Activated naive CD4-positive, alpha-beta T cell treated with anti-CD3 and anti-CD28 coated beads for 36 hours (primary cell): Measurements from ENCODE around the gene CELF4. TPM values are rescaled to one million over a fixed set of nuclear protein-coding genes. Genes with fewer than 3 reads are reported as not detected.

Experiments used
- CTCF ChIA-PET: fragments of 350-600 bp; sonication (Branson Sonifier 250); formaldehyde crosslinking; loops from one replicate; lab custom pipeline; 2021; ENCODE audit warnings: antibody characterized with exemption; lab: Charles Lee
- DNase-seq: peaks from one replicate; pipeline ENCODE4 v3.0.0-alpha.2; 2020
- H3K27ac Mint-ChIP-seq: one replicate; pipeline ENCODE4 v1.8.0; 2021; ENCODE audit warnings: mild to moderate bottlenecking, mixed read lengths
- H3K27me3 Mint-ChIP-seq: one replicate; pipeline ENCODE4 v1.8.0; 2021; ENCODE audit warnings: low read depth, mixed read lengths
- H3K36me3 Mint-ChIP-seq: one replicate; pipeline ENCODE4 v1.8.0; 2021; ENCODE audit warnings: low read depth, mixed read lengths
- H3K4me1 Mint-ChIP-seq: one replicate; pipeline ENCODE4 v1.8.0; 2021; ENCODE audit warnings: low read depth, mixed read lengths
- H3K4me3 Mint-ChIP-seq: one replicate; pipeline ENCODE4 v1.8.0; 2021; ENCODE audit warnings: mild to moderate bottlenecking, moderate library complexity, mixed read lengths
- H3K9me3 Mint-ChIP-seq: one replicate; pipeline ENCODE4 v1.8.0; 2021; ENCODE audit warnings: mixed read lengths
- intact Hi-C: fragments of 100-400 bp; cut with micrococcal nuclease; formaldehyde crosslinking; loops from one replicate; pipeline ENCODE4 v1.15.1; 2023
- total RNA-seq, 2 experiments: library from RNA; stranded (reverse); gene quantifications; one replicate each; pipeline ENCODE4 v1.2.3, GENCODE V29; 2021

CELF4 gene
- total RNA-seq, 2 experiments from 2014 or later: not detected

DNA sequence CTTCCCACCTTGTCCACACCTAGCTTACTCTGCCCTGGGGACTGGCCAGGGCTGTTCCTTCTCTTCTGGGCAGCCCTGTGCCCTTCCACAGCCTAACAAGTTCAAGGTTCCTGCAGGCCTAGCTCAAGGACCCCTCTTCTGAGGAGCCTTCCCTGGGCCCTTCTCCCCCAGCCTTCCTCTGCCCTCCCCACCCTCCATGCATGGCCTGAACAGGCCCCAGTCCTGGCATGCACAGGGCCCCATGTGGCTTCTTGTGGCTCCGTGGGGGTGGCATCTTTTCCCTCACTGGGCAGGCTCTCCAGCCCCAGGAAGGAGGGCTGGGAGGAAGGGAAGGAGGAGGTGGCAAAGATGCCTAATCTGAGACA is 162.9 kb downstream of the CELF4 start:
- intact Hi-C loops: no loop called here
- Mint-ChIP-seq H3K4me3 (no peak overlapping the region), H3K4me1 (peaks cover 2% of the 10 kb centered on the region), H3K36me3 (no peaks in the 10 kb centered on the region), H3K9me3 (no peaks in the 10 kb centered on the region), H3K27me3 (no peaks in the 10 kb centered on the region), H3K27ac (no peak overlapping the region)
- no peak for DNase-seq
- CTCF ChIA-PET: no interaction called here

DNA sequence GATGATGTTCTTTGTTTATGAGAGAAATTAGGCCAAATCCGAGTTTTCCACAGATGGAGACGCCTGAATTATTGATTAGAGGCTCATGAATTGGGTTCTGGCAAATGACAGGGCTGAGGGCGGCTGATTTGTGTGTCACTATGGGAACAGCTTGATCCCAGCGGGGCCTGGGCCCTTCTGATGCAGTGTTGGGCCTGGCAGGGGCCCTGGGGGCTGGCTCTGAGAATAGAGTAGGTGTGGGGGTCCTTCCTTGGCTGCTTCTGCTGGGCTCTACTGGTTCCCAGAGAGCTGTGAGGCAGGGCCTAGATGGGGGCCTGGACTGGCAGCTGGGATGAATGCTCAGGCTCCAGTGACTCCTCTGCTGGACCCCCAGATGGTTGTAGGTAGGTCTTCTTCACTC is 164.8 kb downstream of the CELF4 start:
- no peaks in the 10 kb centered on the region for H3K36me3 Mint-ChIP-seq
- intact Hi-C loops: no loop called here
- H3K9me3 Mint-ChIP-seq: no peaks in the 10 kb centered on the region
- H3K27ac Mint-ChIP-seq: no peak overlapping the region
- H3K4me3 Mint-ChIP-seq: no peak overlapping the region
- peaks cover 2% of the 10 kb centered on the region for H3K4me1 Mint-ChIP-seq
- DNase-seq: no peak
- H3K27me3 Mint-ChIP-seq: peaks cover 3% of the 10 kb centered on the region
- CTCF ChIA-PET: interaction anchor here (0.6 kb wide), 1 partner anchor 566 kb away, joined by 3 read pairs; no protein-coding TSS in a partner anchor

DNA sequence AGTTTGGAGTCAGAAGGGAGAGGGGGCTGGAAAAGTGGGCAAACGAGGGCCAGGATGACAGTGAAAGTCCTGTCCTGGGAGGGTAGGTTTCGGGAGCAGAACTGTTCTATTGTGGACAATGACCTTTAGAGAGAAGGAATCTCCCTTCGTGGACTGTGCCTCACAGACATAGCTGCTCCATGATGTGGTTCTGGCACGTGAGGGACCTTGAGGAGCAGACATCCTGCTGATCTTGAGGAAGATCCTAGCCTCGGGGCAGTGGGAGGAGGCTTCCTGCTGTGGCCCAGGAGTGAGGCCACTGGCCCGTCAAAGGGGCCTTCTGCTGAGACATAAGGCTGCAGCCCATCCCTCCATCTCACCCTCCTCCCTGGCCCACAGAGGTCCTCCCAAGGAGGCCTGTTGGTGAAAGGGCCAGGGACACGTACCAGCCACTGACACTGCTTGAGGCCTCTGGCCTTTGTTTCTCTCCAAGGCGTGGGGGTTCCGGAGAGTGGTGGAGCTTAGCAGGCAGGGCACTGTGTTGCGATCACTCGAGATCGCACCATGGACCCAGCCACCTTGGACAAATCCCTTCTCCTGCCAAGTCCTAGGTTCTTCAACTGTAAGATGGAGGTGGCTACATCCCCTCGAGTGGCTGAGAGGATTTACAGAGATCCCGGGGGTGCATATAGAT is 167.2 kb downstream of the CELF4 start:
- no peak overlapping the region for H3K27ac Mint-ChIP-seq
- no peaks in the 10 kb centered on the region for H3K36me3 Mint-ChIP-seq
- H3K4me3 Mint-ChIP-seq: no peak overlapping the region
- DNase-seq: no peak
- peaks cover 13% of the 10 kb centered on the region for H3K27me3 Mint-ChIP-seq
- H3K9me3 Mint-ChIP-seq: no peaks in the 10 kb centered on the region
- intact Hi-C loops: no loop called here
- H3K4me1 Mint-ChIP-seq: peaks cover 2% of the 10 kb centered on the region
- CTCF ChIA-PET: no interaction called here

DNA sequence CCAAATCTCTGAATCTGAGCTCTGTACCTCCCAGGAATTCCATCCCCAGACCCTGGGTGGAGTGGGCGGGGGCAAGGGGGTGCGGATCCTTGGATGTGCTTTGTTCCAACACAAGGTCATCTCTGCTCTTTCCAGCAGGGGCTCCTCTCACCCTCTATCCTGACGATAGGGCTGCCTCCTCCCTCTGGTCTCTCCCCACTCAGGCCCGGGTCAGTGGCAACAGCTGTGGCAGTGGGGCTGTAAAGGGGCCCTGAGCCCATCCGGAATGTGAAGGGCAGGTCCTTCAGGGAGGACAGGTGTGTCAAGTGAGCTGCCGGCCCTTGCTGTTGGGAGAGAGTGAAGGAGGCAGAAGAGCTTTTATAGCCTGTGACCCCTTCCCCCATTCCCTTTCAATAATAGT is 167.8 kb downstream of the CELF4 start:
- Mint-ChIP-seq H3K27ac (no peak overlapping the region), H3K36me3 (no peaks in the 10 kb centered on the region), H3K4me1 (peaks cover 2% of the 10 kb centered on the region), H3K27me3 (peaks cover 19% of the 10 kb centered on the region), H3K4me3 (no peak overlapping the region), H3K9me3 (no peaks in the 10 kb centered on the region)
- DNase-seq: no peak
- CTCF ChIA-PET: no interaction called here
- intact Hi-C loops: no loop called here

DNA sequence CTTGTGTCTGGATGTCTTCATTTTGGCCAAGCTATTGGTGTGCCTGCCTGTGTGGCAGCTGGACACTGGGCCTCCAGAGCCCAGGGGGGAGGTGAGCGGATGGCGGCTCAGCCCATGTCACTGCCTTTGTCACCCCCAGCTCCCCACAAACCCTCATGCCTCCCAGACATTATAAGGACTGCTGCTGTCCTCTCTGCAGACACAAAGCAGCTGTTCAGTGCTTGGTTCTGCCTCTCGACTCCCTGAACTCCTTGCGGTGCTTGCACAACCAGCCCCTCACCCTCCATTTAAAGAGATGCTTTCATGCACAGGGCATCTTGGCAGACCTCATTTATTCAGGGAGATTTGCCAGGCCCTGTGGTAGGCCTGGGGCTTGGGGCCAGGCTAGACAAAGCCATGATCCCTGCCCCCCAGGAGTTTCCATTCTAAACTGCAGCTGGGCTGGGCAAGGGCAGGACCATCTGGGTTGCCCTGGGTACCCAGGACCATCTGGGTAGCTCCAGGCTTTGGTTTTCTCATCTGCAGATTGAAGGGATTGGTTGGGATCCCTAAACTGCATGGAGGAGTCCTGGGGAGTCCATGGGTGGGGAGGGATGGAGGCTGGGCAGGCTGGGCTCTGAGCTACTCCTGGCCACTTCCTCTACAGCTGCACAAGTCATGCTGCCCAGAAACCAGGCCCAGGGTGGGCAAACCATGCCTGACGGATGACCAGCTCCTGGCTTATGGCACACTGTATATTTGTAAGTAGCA is 168.5 kb downstream of the CELF4 start:
- DNase-seq: no peak
- peaks cover 2% of the 10 kb centered on the region for H3K4me1 Mint-ChIP-seq
- CTCF ChIA-PET: no interaction called here
- no peak overlapping the region for H3K27ac Mint-ChIP-seq
- peaks cover 24% of the 10 kb centered on the region for H3K27me3 Mint-ChIP-seq
- H3K9me3 Mint-ChIP-seq: no peaks in the 10 kb centered on the region
- H3K4me3 Mint-ChIP-seq: no peak overlapping the region
- intact Hi-C loops: no loop called here
- H3K36me3 Mint-ChIP-seq: no peaks in the 10 kb centered on the region

DNA sequence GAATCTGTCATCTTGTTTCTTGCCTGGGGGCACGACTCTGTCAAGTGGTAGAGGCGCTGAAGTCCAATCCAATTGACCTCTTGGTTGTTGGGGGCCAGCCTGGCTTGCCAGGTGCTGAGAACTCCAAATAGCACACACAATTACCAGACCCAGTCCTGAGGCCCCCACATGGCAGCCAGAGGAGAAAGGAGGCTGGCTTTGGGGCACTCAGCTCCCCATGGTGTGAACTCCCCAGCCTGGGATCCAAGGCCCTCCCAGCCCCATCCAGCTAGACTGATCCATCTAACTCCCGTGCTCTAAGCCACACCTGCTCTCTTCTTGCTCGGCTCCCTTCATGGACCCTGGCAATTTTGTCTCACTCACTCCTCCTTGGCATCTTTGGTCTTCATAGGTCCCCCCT is 170.0 kb downstream of the CELF4 start:
- CTCF ChIA-PET: no interaction called here
- Mint-ChIP-seq H3K4me1 (peaks cover 2% of the 10 kb centered on the region), H3K27ac (no peak overlapping the region), H3K36me3 (no peaks in the 10 kb centered on the region), H3K9me3 (no peaks in the 10 kb centered on the region), H3K27me3 (peaks cover 24% of the 10 kb centered on the region), H3K4me3 (no peak overlapping the region)
- no peak for DNase-seq
- intact Hi-C loops: no loop called here

DNA sequence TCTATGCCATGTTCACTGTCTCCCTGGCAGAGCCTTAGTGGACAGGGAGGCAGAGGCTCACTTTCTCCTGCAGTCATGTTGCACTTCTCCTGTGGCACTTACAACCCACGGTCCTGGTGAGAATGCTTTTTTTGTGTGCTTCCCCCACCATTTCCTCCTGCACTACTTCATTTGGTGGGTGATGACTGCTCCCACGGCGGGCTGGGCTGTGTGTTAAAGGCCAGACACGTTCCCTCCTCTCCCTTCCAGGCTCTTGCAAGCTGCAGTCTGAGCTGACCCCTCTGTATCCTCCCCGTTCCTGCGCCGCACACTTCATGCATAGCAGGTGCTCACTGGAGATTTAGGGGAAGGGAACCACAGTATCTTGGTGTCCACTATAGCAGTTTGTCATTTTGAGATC is 170.5 kb downstream of the CELF4 start:
- no peak for DNase-seq
- no peaks in the 10 kb centered on the region for H3K9me3 Mint-ChIP-seq
- H3K4me3 Mint-ChIP-seq: no peak overlapping the region
- H3K36me3 Mint-ChIP-seq: no peaks in the 10 kb centered on the region
- intact Hi-C loops: no loop called here
- peaks cover 24% of the 10 kb centered on the region for H3K27me3 Mint-ChIP-seq
- CTCF ChIA-PET: no interaction called here
- peaks cover 2% of the 10 kb centered on the region for H3K4me1 Mint-ChIP-seq
- no peak overlapping the region for H3K27ac Mint-ChIP-seq

DNA sequence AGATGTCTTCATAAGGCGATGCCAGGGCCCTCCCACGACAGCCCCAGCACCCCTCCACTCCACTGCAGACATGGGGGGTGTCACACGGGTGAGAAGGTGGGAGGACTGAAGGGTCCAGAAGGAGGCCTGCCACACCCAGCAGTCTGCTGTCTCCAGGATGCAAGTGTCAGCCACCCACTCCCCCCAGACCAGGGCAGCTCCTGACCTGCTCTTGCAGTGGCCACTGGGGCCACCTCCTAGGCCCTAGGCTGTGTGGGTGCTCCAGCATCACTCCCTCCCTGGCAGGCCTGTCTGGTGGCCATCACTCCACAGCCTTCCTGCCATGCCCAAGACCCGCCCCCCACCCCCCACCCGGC is 171.0 kb downstream of the CELF4 start:
- CTCF ChIA-PET: no interaction called here

DNA sequence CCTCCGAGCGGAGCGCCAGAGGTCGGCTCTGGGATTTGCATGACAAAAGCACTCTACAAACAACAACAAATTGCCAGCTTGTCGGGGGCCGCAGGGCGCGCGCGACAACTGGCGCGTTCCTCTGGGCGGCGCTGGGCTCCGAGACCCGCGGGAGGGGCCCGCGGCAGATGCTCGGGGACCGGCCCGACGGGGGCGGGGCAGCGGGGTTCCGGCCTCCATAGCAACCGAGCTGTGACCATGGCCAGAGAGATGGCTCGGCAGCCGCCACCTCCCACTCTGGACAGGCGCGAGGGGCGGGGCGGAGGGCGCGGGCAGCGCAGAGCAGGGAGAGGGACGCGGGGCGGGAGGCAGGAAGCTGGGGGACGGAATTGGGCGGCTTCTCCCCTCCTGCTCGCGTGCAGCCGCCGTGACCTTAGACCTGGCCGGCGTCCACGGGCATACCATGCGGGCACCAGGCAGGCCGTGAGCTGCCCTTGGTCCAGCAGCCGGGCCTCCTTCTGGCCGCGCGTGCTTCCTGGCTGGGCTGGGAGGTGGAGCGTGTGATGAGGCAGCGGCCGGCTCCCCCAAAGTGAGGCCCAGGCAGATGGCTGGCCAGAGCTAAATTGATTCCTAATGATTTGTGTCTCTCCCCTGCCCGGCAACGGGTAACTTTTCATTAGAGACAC is 171.5 kb downstream of the CELF4 start:
- no peak for DNase-seq
- Mint-ChIP-seq H3K9me3 (no peaks in the 10 kb centered on the region), H3K4me1 (peaks cover 2% of the 10 kb centered on the region), H3K27me3 (peaks cover 24% of the 10 kb centered on the region), H3K27ac (no peak overlapping the region), H3K36me3 (no peaks in the 10 kb centered on the region), H3K4me3 (no peak overlapping the region)
- CTCF ChIA-PET: no interaction called here
- intact Hi-C loops: no loop called here

More for the DNA sequence above, 171.0 kb downstream of the CELF4 start:
- Mint-ChIP-seq H3K4me1 (peaks cover 2% of the 10 kb centered on the region), H3K4me3 (no peak overlapping the region), H3K36me3 (no peaks in the 10 kb centered on the region), H3K27me3 (peaks cover 24% of the 10 kb centered on the region), H3K9me3 (no peaks in the 10 kb centered on the region), H3K27ac (no peak overlapping the region)
- intact Hi-C loops: no loop called here
- no peak for DNase-seq

DNA sequence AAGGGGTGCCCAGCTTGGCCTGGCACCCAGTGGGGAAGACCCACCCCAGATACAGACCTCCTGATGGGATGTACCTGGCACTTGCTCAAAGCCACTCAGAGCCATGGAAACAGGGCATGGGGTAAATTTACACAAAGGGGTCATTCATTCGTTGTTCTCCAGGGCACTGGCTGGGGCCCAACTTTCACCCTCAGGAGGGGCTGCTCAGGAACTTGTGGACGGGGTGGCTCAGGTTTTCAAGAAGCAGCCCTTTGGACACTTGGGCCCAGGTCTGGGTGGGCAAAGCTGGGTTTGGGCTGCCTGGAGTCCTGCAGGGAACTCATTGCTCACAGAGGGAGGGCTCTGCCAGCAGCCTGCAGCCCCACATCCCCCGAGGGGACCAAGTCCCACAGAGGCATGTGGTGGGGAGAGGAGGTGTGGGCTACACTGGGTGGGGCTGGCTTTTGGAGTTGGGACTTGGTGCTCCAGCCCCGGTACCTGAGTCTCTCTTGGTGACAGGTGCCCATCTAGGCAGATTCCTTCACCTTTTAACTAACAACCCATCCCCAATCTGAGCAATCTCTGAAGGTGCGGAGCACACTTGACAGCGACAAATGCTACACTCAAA is 172.3 kb downstream of the CELF4 start:
- no peaks in the 10 kb centered on the region for H3K36me3 Mint-ChIP-seq
- H3K4me1 Mint-ChIP-seq: peaks cover 2% of the 10 kb centered on the region
- no peak for DNase-seq
- no peak overlapping the region for H3K4me3 Mint-ChIP-seq
- intact Hi-C loops: no loop called here
- H3K9me3 Mint-ChIP-seq: no peaks in the 10 kb centered on the region
- H3K27ac Mint-ChIP-seq: no peak overlapping the region
- peaks cover 24% of the 10 kb centered on the region for H3K27me3 Mint-ChIP-seq
- CTCF ChIA-PET: no interaction called here

DNA sequence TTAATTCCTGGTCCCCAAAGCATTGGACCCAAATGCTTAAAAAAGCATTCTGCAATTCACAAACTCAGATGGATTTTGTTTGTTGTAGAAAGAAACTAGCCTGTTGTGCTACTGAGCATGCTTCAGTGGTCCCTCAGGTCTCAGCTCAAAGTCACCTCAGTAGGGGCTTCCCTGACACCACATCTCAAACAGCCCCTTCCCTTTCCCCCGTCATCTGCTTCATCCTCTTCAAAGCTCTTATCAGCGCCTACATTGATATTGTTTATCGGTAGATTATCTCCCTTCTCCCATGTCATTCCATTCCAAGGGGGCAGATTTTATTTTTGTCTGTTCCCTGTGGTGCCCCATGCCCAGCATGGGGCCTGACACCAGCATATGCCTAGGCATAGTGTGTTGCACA is 172.9 kb downstream of the CELF4 start:
- no peak overlapping the region for H3K4me3 Mint-ChIP-seq
- DNase-seq: no peak
- peaks cover 2% of the 10 kb centered on the region for H3K4me1 Mint-ChIP-seq
- CTCF ChIA-PET: interaction anchor here (1.0 kb wide), 1 partner anchor 146 kb away, joined by 3 read pairs; no protein-coding TSS in a partner anchor
- no peaks in the 10 kb centered on the region for H3K9me3 Mint-ChIP-seq
- intact Hi-C loops: no loop called here
- H3K27ac Mint-ChIP-seq: no peak overlapping the region
- H3K27me3 Mint-ChIP-seq: peaks cover 24% of the 10 kb centered on the region
- H3K36me3 Mint-ChIP-seq: no peaks in the 10 kb centered on the region

DNA sequence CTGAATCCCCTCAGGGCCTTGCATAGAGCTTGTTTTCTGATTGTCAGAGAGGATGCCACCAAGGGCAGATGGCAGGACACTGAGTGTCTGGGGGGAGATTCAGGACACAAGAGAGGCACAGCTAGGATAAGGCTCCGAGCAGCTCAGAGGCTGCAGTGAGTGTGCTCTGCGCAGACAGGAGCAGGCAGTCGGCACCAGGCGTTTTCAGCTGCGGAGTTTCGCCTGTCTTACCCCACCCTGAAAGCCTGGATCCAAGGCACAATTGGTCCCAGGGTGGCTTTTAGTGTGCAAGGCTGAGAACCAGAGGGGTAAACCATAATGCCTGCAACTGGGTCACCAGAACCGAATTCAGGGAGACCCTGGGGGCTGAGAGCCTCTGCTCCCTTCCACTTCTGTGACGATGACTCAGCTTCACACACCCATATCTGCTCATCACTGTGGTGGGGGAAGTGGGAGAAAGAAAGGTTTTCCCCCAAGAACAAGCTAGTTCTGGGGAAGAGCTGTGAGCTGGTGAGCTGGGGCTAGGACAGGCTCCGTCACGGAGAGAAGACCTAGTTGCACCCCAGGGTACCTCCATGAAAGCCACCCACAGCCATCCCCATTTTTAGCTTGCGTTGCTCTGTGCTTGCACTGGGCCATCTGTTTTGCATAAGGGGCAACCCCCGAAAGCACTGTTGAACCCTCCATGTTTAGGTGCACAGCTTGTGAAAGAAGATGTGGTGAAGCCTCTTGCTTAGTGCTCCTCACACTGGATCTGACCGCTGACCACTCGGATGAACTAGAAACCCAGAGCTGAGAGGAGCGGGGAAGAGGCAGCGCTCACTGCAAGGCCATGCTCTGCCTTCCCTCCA is 173.7 kb downstream of the CELF4 start:
- CTCF ChIA-PET: interaction anchor here (1.0 kb wide), 1 partner anchor 147 kb away, joined by 3 read pairs; no protein-coding TSS in a partner anchor
- H3K4me1 Mint-ChIP-seq: peaks cover 2% of the 10 kb centered on the region
- H3K9me3 Mint-ChIP-seq: no peaks in the 10 kb centered on the region
- no peak overlapping the region for H3K27ac Mint-ChIP-seq
- no peak overlapping the region for H3K4me3 Mint-ChIP-seq
- intact Hi-C loops: no loop called here
- peaks cover 24% of the 10 kb centered on the region for H3K27me3 Mint-ChIP-seq
- H3K36me3 Mint-ChIP-seq: no peaks in the 10 kb centered on the region
- no peak for DNase-seq
